Measurements from ENCODE around the gene GSTM1.
"Not testable (repeated sequence)": the region's sequence is repeated elsewhere in the genome, so short reads cannot be mapped to it uniquely, and the experiment has no call there.

GSTM1 gene

DNA sequence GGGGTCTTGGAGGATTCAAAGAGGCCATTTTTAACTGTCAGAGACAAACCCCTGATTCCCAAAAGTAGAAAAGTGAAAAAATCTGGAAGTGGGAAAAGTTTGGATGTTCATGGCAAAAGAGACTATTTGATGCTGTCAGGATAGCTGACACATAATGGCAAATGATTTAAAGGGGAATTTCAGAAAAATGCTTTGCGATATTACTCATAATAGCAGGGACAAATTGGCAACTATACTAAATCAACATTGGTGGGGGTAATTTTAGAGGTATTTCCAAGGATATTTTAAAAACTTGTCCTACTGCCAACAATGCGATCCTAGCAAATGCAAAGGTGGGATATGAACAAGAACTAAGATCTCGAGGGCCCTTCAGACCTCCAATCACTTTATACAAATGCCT lies 37.0 kb upstream of the GSTM1 start:
- H3K27ac ChIP-seq (ENCODE audit: low read length), result no peak overlapping the region
- no peaks in the 10 kb centered on the region for H3K36me3 ChIP-seq (ENCODE audit: insufficient read depth, low read depth, low read length)

DNA sequence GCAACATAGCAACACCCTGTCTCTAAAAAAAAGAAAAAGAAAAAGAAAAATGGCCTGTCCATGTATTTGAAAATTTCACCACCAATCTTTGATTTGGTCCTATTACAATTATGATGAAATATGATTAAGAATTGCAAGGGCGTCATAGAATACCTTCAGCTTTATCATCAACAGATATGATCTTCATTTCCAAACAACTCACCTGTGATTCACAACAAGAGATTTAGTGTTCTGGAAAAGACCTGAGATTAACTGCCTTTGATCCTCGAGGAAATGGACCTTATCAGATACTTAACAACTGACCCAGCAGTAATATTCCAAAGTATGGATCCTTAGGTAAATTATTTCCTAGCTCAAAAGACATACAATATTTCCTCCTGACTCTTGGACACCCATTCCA lies 35.2 kb upstream of the GSTM1 start:
- peaks cover 46% of the 10 kb centered on the region for H3K27me3 ChIP-seq (ENCODE audit: insufficient read depth, low read length)
- no peaks in the 10 kb centered on the region for H3K4me1 ChIP-seq (ENCODE audit: insufficient read depth, low read length)

More for the DNA sequence above, 37.0 kb upstream of the GSTM1 start:
- peaks cover 46% of the 10 kb centered on the region for H3K27me3 ChIP-seq (ENCODE audit: insufficient read depth, low read length)
- H3K4me1 ChIP-seq (ENCODE audit: insufficient read depth, low read length), result no peaks in the 10 kb centered on the region
- no peak overlapping the region for H3K9ac ChIP-seq (ENCODE audit: low read depth, low read length)
- no peaks in the 10 kb centered on the region for H3K9me3 ChIP-seq (ENCODE audit: insufficient read depth, low read depth, low read length)
- no peak overlapping the region for H3K4me3 ChIP-seq (ENCODE audit: low read length)

DNA sequence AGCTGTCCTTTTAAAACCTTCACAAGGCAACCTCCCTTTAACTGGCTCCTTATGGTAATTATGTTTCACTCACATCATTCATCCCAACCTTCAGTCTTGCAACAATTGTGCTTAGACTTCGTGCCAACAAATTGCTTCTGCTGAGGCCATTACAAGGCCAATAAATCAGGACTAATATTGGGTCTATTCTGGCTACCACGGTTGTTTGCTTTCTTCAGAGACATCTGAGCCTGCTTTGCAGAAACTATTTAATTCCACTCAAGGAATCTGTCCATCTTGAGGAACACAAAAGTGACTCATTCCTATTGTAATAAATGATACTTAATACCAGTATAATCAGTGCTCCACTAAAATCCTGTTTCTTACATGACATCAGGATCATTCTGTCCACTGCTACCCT lies 34.3 kb upstream of the GSTM1 start:
- Histone ChIP-seq H3K9me3 (ENCODE audit: insufficient read depth, low read depth, low read length) (no peaks in the 10 kb centered on the region), H3K4me3 (ENCODE audit: low read length) (no peak overlapping the region), H3K36me3 (ENCODE audit: insufficient read depth, low read depth, low read length) (no peaks in the 10 kb centered on the region), H3K27me3 (ENCODE audit: insufficient read depth, low read length) (peaks cover 46% of the 10 kb centered on the region), H3K4me1 (ENCODE audit: insufficient read depth, low read length) (no peaks in the 10 kb centered on the region), H3K27ac (ENCODE audit: low read length) (no peak overlapping the region), H3K9ac (ENCODE audit: low read depth, low read length) (no peak overlapping the region)

More for the DNA sequence above, 35.2 kb upstream of the GSTM1 start:
- Histone ChIP-seq H3K9ac (ENCODE audit: low read depth, low read length) (no peak overlapping the region), H3K4me3 (ENCODE audit: low read length) (no peak overlapping the region), H3K36me3 (ENCODE audit: insufficient read depth, low read depth, low read length) (no peaks in the 10 kb centered on the region), H3K9me3 (ENCODE audit: insufficient read depth, low read depth, low read length) (no peaks in the 10 kb centered on the region), H3K27ac (ENCODE audit: low read length) (no peak overlapping the region)

- Histone ChIP-seq H3K4me3 (ENCODE audit: low read length) (no peak overlapping the region), H3K9ac (ENCODE audit: low read depth, low read length) (no peak overlapping the region), H3K27me3 (ENCODE audit: insufficient read depth, low read length) (peaks cover 46% of the 10 kb centered on the region), H3K4me1 (ENCODE audit: insufficient read depth, low read length) (no peaks in the 10 kb centered on the region), H3K27ac (ENCODE audit: low read length) (no peak overlapping the region), H3K36me3 (ENCODE audit: insufficient read depth, low read depth, low read length) (no peaks in the 10 kb centered on the region), H3K9me3 (ENCODE audit: insufficient read depth, low read depth, low read length) (no peaks in the 10 kb centered on the region)
Observed at GRCh38 chr1:109654519-109654918, 33.1 kb upstream of the GSTM1 start.

GRCh38 chr1:109655615-109656519 lies 31.8 kb upstream of the GSTM1 start, which contains the start of gene GSTM4:
GSTM4 (plus strand) TSS chr1:109656099; CDS start chr1:109656390, 291 bp downstream.
- Histone ChIP-seq H3K9me3 (ENCODE audit: insufficient read depth, low read depth, low read length) (no peaks in the 10 kb centered on the region), H3K4me1 (ENCODE audit: insufficient read depth, low read length) (no peaks in the 10 kb centered on the region), H3K36me3 (ENCODE audit: insufficient read depth, low read depth, low read length) (no peaks in the 10 kb centered on the region), H3K9ac (ENCODE audit: low read depth, low read length) (peak within 1 kb of the TSS; percentile 54; the same call in 1 of the 2 replicates), H3K27ac (ENCODE audit: low read length) (no peak within 1 kb of the TSS), H3K27me3 (ENCODE audit: insufficient read depth, low read length) (peaks cover 42% of the 10 kb centered on the region), H3K4me3 (ENCODE audit: low read length) (peak within 1 kb of the TSS; percentile 71)

DNA sequence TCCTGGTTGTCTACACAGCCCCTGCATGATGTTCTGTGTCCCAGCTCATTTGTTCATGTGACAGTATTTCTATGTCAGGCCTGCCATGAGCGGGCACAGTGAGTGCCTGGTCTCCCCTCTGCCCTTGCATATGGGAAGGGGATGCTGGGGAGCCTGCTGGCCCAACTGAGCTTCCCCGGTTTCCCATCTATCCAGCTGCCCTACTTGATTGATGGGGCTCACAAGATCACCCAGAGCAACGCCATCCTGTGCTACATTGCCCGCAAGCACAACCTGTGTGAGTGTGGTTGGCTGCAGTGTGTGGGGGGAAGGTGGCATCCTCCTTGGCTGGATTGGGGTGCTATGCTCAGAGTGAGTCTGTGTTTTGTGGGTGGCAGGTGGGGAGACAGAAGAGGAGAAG lies 30.2 kb upstream of the GSTM1 start:
- no peaks in the 10 kb centered on the region for H3K9me3 ChIP-seq (ENCODE audit: insufficient read depth, low read depth, low read length)
- no peak overlapping the region for H3K27ac ChIP-seq (ENCODE audit: low read length)
- H3K9ac ChIP-seq (ENCODE audit: low read depth, low read length), result no peak overlapping the region
- no peaks in the 10 kb centered on the region for H3K4me1 ChIP-seq (ENCODE audit: insufficient read depth, low read length)
- H3K27me3 ChIP-seq (ENCODE audit: insufficient read depth, low read length), result peaks cover 28% of the 10 kb centered on the region
- no peaks in the 10 kb centered on the region for H3K36me3 ChIP-seq (ENCODE audit: insufficient read depth, low read depth, low read length)
- H3K4me3 ChIP-seq (ENCODE audit: low read length), result no peak overlapping the region

DNA sequence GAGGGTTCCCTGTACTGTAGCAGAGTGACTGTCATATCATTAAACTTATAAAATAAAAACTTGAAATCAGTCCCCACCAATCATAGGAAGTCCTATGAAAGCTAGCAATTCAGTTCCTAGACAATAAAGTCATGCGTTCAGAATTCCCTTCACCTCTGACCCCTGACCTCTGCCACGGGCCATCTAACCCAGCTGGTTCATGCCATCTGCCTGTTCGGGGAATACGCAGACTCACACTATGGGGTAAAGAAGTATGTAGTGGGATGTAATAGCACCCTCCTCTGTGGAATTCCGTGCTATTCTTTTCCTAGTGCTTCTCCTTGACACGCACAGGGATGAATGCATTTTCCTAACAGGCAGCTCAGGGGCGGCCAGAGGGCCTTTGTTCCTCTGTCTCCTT lies 29.6 kb upstream of the GSTM1 start:
- no peak overlapping the region for H3K4me3 ChIP-seq (ENCODE audit: low read length)
- no peaks in the 10 kb centered on the region for H3K9me3 ChIP-seq (ENCODE audit: insufficient read depth, low read depth, low read length)
- H3K4me1 ChIP-seq (ENCODE audit: insufficient read depth, low read length), result no peaks in the 10 kb centered on the region
- peaks cover 24% of the 10 kb centered on the region for H3K27me3 ChIP-seq (ENCODE audit: insufficient read depth, low read length)
- no peak overlapping the region for H3K9ac ChIP-seq (ENCODE audit: low read depth, low read length)
- no peak overlapping the region for H3K27ac ChIP-seq (ENCODE audit: low read length)
- H3K36me3 ChIP-seq (ENCODE audit: insufficient read depth, low read depth, low read length), result no peaks in the 10 kb centered on the region

DNA sequence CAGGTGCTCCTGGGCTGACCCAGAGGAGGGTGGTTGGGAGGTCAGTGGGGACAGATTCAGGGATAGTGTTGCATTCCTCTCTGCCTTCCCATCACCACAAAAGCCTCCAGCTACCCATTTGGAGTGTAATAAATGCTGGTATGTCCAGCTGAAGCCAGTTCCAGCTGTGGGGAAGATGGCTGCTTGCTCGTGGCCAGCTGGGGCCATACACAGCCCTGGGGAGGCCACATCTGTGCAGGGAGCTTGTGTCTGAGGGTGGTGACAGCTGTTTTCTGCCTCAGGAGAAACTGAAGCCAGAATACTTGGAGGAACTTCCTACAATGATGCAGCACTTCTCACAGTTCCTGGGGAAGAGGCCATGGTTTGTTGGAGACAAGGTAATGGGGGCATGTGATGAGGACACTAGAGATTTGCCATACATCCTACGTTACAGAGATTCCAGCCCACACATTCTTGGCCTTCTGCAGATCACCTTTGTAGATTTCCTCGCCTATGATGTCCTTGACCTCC lies 29.0 kb upstream of the GSTM1 start:
- Histone ChIP-seq H3K27me3 (ENCODE audit: insufficient read depth, low read length) (peaks cover 18% of the 10 kb centered on the region), H3K9ac (ENCODE audit: low read depth, low read length) (no peak overlapping the region), H3K4me1 (ENCODE audit: insufficient read depth, low read length) (no peaks in the 10 kb centered on the region), H3K9me3 (ENCODE audit: insufficient read depth, low read depth, low read length) (no peaks in the 10 kb centered on the region), H3K4me3 (ENCODE audit: low read length) (no peak overlapping the region), H3K27ac (ENCODE audit: low read length) (no peak overlapping the region), H3K36me3 (ENCODE audit: insufficient read depth, low read depth, low read length) (no peaks in the 10 kb centered on the region)

DNA sequence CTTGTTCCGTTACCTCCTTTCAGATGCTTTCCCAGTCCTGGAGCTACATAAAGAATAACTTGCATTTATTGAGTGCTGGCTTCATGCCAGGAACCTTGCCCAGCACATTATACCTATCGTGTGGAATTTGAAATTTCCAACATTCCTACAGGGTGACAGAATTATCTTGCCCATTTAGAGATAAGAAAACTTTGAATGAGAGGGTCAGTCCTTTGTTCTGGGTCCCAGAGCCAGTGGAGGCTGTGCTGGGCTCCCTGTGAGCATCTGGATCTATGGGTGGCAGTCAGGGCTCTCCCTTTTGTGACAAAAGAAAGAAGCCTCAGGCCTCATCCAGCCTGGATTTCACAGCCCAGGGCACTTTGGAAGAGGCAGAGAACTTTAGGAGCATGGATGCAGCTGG lies 28.5 kb upstream of the GSTM1 start:
- no peak overlapping the region for H3K9ac ChIP-seq (ENCODE audit: low read depth, low read length)
- no peak overlapping the region for H3K27ac ChIP-seq (ENCODE audit: low read length)
- peaks cover 15% of the 10 kb centered on the region for H3K27me3 ChIP-seq (ENCODE audit: insufficient read depth, low read length)
- H3K4me1 ChIP-seq (ENCODE audit: insufficient read depth, low read length), result no peaks in the 10 kb centered on the region
- no peak overlapping the region for H3K4me3 ChIP-seq (ENCODE audit: low read length)
- no peaks in the 10 kb centered on the region for H3K9me3 ChIP-seq (ENCODE audit: insufficient read depth, low read depth, low read length)
- no peaks in the 10 kb centered on the region for H3K36me3 ChIP-seq (ENCODE audit: insufficient read depth, low read depth, low read length)

GRCh38 chr1:109659997-109660690 lies 27.5 kb upstream of the GSTM1 start:
- peaks cover 5% of the 10 kb centered on the region; the same call in 1 of the 2 replicates for H3K27me3 ChIP-seq (ENCODE audit: insufficient read depth, low read length)
- H3K9me3 ChIP-seq (ENCODE audit: insufficient read depth, low read depth, low read length), result no peaks in the 10 kb centered on the region
- H3K27ac ChIP-seq (ENCODE audit: low read length), result no peak overlapping the region
- H3K4me3 ChIP-seq (ENCODE audit: low read length), result no peak overlapping the region
- no peaks in the 10 kb centered on the region for H3K36me3 ChIP-seq (ENCODE audit: insufficient read depth, low read depth, low read length)
- H3K9ac ChIP-seq (ENCODE audit: low read depth, low read length), result no peak overlapping the region
- no peaks in the 10 kb centered on the region for H3K4me1 ChIP-seq (ENCODE audit: insufficient read depth, low read length)

- not testable (repeated sequence) for H3K36me3 ChIP-seq (ENCODE audit: insufficient read depth, low read depth, low read length); H3K4me3 ChIP-seq (ENCODE audit: low read length); H3K9me3 ChIP-seq (ENCODE audit: insufficient read depth, low read depth, low read length); H3K9ac ChIP-seq (ENCODE audit: low read depth, low read length); H3K4me1 ChIP-seq (ENCODE audit: insufficient read depth, low read length); H3K27ac ChIP-seq (ENCODE audit: low read length); H3K27me3 ChIP-seq (ENCODE audit: insufficient read depth, low read length)
Observed at GRCh38 chr1:109660691-109661026, 27.0 kb upstream of the GSTM1 start.

- H3K27me3 ChIP-seq (ENCODE audit: insufficient read depth, low read length), result no peaks in the 10 kb centered on the region
- no peaks in the 10 kb centered on the region for H3K36me3 ChIP-seq (ENCODE audit: insufficient read depth, low read depth, low read length)
- H3K27ac ChIP-seq (ENCODE audit: low read length), result no peak overlapping the region
- H3K4me3 ChIP-seq (ENCODE audit: low read length), result no peak overlapping the region
- no peaks in the 10 kb centered on the region for H3K4me1 ChIP-seq (ENCODE audit: insufficient read depth, low read length)
- H3K9ac ChIP-seq (ENCODE audit: low read depth, low read length), result no peak overlapping the region
- no peaks in the 10 kb centered on the region for H3K9me3 ChIP-seq (ENCODE audit: insufficient read depth, low read depth, low read length)
Observed at GRCh38 chr1:109661391-109661790, 26.2 kb upstream of the GSTM1 start.
